IPS-11a (cell line): ENCODE measurements around the gene RMDN2.

Source experiments
- H3K4me3 ChIP-seq: one replicate; pipeline ENCODE4 v1.5.1; 2013; ENCODE audit warnings: low read depth, low read length, control low read depth

The RMDN2 gene

DNA sequence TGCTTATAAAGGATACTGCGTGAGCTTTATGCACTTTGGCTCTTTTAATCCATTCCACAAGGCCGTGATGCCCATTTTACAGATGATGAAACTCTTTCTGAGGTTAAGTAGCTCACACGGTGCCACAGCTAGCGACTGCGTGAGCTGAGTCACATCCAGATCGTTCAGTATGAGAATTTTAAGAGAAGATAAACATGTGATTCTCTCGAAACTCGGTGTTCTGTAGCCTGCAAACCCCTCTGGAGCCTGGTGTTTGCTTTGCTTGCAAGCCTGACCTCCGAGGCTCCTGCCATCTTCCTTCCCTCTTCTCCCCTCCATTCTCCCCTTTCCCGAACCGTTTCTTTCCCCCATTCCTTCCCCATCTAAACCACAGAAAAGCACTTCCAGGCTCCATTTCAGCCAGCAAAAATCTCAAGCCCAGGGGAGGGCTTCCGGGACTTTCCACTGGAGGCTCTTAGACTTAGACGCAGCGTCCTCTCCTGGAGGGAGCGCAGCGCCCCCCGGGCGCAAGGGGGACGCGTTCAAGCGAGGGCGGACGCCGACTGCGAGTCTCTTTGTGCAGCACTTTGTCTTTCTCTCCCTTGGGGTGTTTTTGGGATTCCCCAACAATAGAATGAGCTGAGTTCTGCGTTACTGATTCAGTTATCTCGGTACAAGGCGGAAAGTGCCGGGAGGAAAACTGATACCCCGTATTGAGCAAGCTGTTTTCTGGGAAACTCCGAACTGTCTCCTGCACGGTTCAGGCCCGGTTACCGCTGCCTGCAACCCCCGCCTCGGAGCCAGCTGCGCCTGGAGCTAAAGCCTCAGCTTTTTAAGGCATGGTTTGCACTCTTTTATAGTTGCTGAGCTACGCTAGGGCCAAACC lies 112.9 kb downstream of the RMDN2 start:
- H3K4me3 ChIP-seq, result no peak overlapping the region

DNA sequence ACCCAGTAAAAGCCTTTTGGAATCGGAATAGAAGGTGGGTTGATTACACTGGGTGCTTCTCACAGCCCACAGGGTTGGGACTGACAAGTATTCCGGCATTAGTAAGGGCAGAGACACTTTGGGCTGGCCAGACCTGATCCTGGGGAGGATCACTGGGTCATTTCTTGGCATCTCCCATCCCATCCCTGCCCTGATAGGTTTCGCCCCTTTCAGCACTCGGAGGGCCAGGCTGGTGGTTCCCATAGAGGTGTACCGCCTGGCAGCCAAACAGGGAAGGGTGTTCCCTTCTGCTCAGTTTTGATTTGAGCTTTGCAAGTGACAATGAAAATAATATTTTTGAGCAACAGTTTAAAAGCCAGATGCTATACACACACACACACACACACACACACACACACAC lies 113.6 kb downstream of the RMDN2 start:
- no peak overlapping the region for H3K4me3 ChIP-seq

DNA sequence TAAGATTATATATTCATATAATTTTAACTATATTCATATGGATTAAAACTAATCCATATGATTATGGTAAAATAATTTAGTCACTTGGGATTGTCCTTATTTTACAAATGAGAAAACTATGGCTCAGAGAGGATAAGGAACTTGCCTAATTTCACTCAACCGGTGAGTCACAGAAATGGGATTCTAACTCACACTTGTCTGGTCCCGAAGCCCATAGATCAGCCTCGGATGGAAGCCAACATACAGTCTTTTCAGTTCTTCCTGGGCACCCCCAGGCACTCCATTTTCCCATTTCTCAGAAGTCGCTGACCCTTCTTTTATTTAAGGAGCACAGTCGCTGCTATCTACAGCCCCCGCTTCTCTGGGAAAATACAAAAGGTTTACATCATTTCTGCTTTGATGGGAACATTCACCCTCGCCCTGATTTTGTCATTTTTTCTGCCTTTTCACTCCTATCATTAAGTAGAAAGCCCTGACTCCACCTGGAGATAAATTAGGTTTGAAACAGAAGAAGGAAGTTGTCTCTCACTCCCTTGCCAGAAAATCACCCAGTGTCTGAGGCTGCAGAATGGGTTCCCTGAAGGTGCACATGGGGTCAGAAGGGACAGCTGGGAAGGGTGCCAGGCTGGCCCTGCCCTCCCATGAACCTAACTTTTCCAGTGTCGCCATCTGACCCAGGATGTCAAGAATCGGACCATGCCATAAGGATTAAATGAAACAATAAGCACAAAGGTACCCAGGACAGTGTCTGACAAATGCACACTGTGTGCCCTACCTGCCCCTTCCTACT lies 114.2 kb downstream of the RMDN2 start:
- no peak overlapping the region for H3K4me3 ChIP-seq

DNA sequence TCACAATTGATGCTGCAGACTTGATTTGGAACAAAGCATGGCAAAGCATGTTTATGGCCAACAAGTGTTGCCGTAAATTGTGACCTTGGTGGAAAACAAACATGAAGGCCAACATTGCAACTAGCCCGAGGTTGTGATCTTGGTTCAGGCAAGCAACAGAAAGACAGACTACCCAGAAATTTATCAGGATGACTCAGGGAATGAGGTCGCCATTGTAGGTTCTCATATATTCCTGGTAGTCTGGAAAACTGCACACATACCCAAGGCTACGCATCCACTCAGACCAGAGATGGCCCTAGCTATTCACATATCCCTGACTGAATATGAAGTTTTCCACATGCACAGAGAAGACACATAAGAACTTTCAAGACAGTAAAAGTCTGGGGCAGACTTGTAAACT lies 120.7 kb downstream of the RMDN2 start:
- no peak overlapping the region for H3K4me3 ChIP-seq

DNA sequence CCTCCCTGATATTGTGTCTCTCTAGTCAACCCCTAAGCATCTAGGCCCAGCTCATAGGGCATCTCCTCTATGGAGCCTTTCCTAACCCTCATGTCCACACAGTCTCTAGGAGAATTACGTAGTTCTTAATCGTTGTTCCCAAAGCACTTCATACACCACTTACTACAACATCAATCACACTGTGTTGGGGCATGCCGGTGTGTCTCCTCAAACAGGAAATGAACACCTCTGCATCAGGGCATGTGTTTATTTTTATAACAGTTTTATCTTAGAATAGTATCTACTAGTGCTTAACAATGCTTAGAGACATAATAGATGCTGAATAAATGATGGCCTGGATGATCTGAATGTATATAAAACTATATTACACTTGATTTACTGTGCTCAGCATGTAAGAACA lies 131.1 kb downstream of the RMDN2 start:
- H3K4me3 ChIP-seq, result no peak overlapping the region

DNA sequence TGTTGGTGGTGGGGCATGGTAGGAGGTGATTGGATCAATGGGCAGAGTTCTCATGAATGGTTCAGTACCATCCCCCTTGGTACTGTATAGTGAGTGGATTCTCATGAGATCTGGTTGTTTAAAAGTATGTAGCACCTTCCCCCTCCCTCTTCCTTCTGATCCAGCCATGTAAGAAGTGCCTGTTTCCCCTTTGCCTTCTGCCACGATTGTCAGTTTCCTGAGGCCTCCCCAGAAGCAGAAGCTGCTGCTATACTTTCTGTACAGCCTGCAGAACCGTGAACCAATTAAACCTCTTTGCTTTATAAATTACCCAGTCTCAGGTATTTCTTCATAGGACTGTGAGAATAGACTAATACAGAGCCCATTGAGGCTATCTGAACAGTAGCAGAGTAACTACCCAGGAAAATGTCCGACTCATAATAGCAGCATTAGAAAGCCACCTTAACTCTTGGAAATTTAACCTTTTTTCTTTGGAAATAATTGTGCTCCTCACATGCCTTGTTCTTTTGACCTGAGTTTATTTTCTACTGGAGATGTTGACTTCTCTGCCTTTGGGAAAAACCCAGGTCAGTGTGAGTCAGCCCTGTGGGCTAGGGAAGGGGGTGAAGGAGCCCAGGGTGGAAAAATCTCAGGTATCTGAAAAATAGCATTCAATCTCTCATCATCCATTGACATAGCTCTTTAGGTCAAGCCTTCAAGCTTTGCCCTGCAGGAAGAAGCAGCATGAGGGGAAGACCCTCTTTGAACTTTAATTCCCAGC lies 132.7 kb downstream of the RMDN2 start:
- H3K4me3 ChIP-seq, result no peak overlapping the region

DNA sequence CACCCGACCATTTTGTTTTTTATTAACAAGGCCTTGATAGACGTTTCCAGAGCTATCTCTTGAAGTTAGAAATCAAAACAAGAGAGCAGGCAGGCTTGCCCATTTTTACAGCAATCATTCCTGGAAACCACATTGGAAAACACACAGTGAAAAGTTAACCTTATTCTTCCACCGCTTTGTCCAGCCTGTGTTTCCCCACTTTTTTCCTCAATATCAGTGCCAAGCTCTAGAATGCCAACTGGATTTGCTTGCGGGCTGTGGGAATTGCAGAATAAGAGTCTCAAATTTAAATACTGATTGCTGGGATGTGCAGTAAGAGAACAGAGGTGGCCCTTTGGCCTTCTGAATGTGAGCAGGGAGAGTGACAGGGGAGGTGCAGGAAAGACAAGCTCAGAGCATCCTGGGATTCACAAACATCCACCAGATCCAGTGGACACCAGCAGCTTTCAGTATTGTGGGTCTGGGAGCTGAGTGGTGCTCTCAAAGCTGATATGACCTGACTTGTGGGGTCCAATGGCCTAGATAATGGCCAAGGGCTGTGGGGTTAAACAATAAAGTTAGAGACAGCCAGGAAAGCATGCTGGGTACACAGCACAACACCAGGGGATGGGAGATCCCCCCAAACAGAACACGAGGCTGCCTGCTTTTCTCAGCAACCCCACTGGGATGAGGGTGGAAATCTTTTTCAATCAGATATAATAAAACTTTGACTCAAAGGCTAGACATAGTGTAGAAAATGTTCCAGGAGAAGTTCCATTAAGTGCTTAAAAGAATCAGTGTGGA lies 135.3 kb downstream of the RMDN2 start:
- H3K4me3 ChIP-seq, result no peak overlapping the region

DNA sequence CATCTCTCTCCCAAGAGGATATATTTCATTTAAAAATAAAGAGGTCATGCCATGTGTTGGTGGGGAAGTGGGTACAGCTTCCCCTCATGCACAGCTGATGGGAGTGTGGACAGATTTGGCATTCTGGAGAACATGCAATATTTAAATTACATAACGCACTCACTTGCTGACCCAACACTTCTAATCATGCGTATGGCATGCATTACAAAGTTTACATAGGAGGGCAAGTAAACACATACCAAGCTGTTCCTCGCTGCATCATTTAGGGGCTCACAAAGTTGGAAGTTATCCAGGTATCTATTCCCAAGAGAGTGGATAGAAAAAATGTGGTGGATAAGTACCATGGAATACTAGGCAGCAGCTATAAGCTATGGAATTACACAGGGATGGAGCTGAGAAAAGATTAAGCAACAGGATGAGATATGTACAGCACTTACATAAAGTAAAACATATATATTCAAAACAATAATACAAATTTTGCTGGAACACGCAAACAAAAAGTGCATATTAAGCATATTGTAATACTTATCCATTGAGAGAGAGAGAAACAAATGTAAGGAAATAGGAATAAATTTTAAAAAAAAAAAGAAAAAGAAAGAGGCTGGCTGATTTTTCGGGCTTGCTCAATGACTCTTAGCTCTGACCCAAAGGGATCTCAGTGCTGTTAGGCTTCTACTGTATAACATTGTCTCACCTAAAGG lies 139.9 kb downstream of the RMDN2 start:
- H3K4me3 ChIP-seq, result no peak overlapping the region

DNA sequence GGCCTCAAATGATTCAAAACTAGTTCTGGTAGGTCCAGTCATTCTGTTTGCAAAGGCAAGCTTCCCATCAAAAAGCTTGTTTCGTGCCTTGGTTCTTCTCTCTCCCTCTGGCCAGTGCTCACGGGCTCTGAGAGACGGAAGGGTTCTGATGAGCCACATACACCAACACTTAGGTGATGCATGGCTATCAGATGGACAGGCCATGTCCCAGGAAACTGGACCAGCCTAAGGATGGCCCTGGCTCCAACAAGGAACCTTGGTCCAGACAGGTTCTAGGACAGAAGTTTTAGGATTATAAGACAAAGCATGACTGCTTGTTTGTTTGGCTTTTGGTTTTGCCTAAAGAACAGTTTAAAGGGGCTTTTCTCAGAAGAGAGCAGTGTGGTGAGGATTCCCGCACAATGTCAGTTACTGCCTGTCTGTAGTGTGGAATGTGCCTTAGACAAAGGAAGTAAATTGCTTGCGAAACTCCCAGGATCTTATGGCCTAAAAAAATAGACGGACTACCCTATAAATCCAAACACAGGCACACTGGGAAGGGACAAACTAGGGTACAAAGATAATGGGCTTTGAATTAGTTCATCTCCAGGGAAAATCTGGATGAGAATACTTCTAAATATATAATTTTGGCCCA lies 140.5 kb downstream of the RMDN2 start:
- no peak overlapping the region for H3K4me3 ChIP-seq

DNA sequence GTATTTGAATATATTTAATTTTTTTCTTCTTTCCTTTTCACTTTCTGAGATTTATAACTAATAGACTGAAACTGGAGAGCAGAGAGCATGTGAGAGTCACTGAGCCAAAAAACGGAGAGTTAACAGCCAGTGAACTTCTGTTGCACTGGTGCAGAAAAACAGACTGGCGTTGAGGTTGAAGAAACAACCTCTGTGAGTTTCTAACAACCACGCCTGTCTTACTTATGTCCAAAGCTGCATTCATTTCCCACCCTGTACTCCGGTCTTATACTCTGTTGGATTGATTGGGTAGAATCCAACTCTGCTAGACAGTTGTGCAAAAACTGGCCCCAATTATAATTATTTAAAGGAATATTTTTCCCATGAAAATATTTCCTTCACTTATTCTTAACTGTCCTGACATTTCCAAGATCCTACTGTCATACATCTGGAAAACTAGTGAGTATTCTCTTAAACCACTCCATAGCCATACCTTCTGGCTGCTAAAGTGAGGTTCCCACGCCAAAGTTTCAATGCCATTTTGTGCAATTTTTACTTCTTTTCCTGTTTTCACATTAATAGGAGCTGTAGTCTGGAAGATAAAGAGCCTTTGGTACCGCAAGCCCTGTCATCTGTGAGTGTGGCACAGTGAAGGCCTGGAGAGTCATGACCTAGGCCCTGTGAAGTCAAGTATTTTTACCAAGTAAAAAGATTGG lies 141.5 kb downstream of the RMDN2 start:
- H3K4me3 ChIP-seq, result no peak overlapping the region
